HG03439 (cell line): ENCODE data around the gene SHISA6.

Source experiments
- ATAC-seq: cut with Tn5 transposase; IDR thresholded peaks from one replicate; pipeline ENCODE4 v1.9.1; 2021; ENCODE audit warnings: mild to moderate bottlenecking, moderate library complexity; ENCODE audit not compliant: unreplicated experiment

Gene SHISA6

GRCh38 chr17:11564589-11565380, 323.8 kb downstream of the SHISA6 start:
- no peak for ATAC-seq

- ATAC-seq, result no peak
Observed at GRCh38 chr17:11565591-11565990, 324.6 kb downstream of the SHISA6 start.

- ATAC-seq, result no peak
Observed at GRCh38 chr17:11578998-11579397, 338.0 kb downstream of the SHISA6 start.

- ATAC-seq, result no peak
Observed at GRCh38 chr17:11580677-11581076, 339.7 kb downstream of the SHISA6 start.

- ATAC-seq, result no peak
Observed at GRCh38 chr17:11582217-11582616, 341.2 kb downstream of the SHISA6 start.

GRCh38 chr17:11583306-11583992, 342.4 kb downstream of the SHISA6 start:
- ATAC-seq, result no peak

GRCh38 chr17:11589716-11590115, 348.7 kb downstream of the SHISA6 start:
- no peak for ATAC-seq

GRCh38 chr17:11598274-11599221, 357.5 kb downstream of the SHISA6 start, which contains the start of gene DNAH9:
TSS of gene DNAH9 (plus strand) at chr17:11598470. CDS start at chr17:11598499, 29 bp downstream.
- no peak for ATAC-seq

GRCh38 chr17:11601661-11602060, 360.6 kb downstream of the SHISA6 start:
- ATAC-seq, result no peak

GRCh38 chr17:11608396-11608795, 367.4 kb downstream of the SHISA6 start:
- no peak for ATAC-seq

GRCh38 chr17:11610999-11611566, 370.1 kb downstream of the SHISA6 start:
- ATAC-seq, result no peak

GRCh38 chr17:11612956-11613355, 371.9 kb downstream of the SHISA6 start:
- ATAC-seq, result no peak
